ENCODE measurements around the gene MRPS25. TPM values are rescaled to one million over a fixed set of nuclear protein-coding genes. Genes with fewer than 3 reads are reported as not detected.

The MRPS25 gene
- total RNA-seq, 1 donor from 2014 or later = 141 TPM

DNA sequence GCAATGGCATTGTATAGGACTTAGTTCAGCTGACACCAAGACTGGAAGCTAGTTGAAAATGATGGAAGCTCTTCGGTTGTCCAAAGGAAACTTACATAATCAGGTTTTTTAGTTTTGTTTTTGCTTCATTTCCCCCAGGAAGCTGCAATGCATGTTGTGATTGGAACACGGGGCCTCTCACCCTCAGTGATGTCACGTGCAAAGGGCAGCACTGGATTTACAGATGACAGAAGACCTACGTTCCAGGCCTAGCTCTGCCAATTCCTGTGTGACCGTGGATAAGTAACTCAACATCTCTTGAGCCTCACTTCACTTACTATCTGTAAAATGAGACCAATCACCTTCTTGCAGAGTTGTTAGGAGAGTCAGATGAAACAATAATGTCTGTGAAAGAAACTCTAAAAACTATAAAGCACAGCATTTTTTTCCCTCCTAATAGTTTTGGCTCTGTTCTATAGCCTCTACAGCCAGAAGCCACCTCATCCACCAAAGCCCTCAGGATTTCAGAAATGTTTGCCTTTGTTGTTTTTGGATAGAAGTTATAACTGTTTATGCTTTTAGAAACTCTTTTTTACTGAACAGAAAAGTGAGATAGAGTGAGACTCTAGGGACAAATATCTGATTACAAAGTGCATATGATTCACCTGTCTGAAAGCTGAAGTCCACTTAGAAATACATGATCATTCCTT lies 29.2 kb upstream of the MRPS25 start:
- TF ChIP-seq CTCF (IDR thresholded peaks at IDR 0.05; ENCODE audit: partially characterized antibody, unreplicated experiment) = no peak
- H3K9me3 Mint-ChIP-seq (ENCODE audit: unreplicated experiment) = peaks cover 1% of the 10 kb centered on the region
- H3K27me3 Mint-ChIP-seq (ENCODE audit: unreplicated experiment) = peaks cover 1% of the 10 kb centered on the region
- H3K36me3 Mint-ChIP-seq (ENCODE audit: unreplicated experiment) = peaks cover 4% of the 10 kb centered on the region
- H3K4me3 Mint-ChIP-seq (ENCODE audit: unreplicated experiment) = no peak overlapping the region
- H3K4me1 Mint-ChIP-seq (ENCODE audit: low read depth, unreplicated experiment) = peaks cover 8% of the 10 kb centered on the region
- H3K27ac Mint-ChIP-seq (ENCODE audit: unreplicated experiment) = no peak overlapping the region
- DNase-seq = no peak

DNA sequence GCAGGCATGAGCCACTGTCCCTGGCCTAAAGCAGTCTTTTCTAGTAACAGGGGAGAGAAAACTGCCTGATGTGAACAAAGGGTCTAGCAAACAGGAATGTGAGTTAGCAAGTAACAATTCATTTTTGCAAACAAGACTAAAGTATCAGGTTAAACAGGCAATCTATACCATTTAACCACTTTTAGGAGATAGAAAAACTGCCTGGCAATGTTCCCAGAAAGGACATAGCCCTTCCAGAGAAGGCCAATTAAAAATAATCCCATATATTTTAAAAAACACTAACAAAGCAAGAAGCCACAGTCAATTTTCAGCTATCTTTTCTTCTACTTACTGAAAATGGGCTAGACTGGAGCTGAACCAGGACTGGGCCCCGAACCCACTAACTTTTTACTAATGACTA lies 27.6 kb upstream of the MRPS25 start:
- H3K4me3 Mint-ChIP-seq (ENCODE audit: unreplicated experiment) = no peak overlapping the region
- no peak overlapping the region for H3K27ac Mint-ChIP-seq (ENCODE audit: unreplicated experiment)
- peaks cover 4% of the 10 kb centered on the region for H3K36me3 Mint-ChIP-seq (ENCODE audit: unreplicated experiment)
- DNase-seq = no peak
- no peak for TF ChIP-seq CTCF (IDR thresholded peaks at IDR 0.05; ENCODE audit: partially characterized antibody, unreplicated experiment)
- H3K27me3 Mint-ChIP-seq (ENCODE audit: unreplicated experiment) = no peaks in the 10 kb centered on the region
- peaks cover 1% of the 10 kb centered on the region for H3K4me1 Mint-ChIP-seq (ENCODE audit: low read depth, unreplicated experiment)
- H3K9me3 Mint-ChIP-seq (ENCODE audit: unreplicated experiment) = peaks cover 1% of the 10 kb centered on the region

- no peak for DNase-seq
- no peaks in the 10 kb centered on the region for H3K4me1 Mint-ChIP-seq (ENCODE audit: low read depth, unreplicated experiment)
- peaks cover 1% of the 10 kb centered on the region for H3K9me3 Mint-ChIP-seq (ENCODE audit: unreplicated experiment)
- H3K4me3 Mint-ChIP-seq (ENCODE audit: unreplicated experiment) = no peak overlapping the region
- H3K27me3 Mint-ChIP-seq (ENCODE audit: unreplicated experiment) = no peaks in the 10 kb centered on the region
- no peak overlapping the region for H3K27ac Mint-ChIP-seq (ENCODE audit: unreplicated experiment)
- H3K36me3 Mint-ChIP-seq (ENCODE audit: unreplicated experiment) = peaks cover 4% of the 10 kb centered on the region
- TF ChIP-seq CTCF (IDR thresholded peaks at IDR 0.05; ENCODE audit: partially characterized antibody, unreplicated experiment) = no peak
Measured at GRCh38 chr3:15091575-15091974, 26.5 kb upstream of the MRPS25 start.

- Mint-ChIP-seq H3K36me3 (ENCODE audit: unreplicated experiment) (peaks cover 4% of the 10 kb centered on the region), H3K4me1 (ENCODE audit: low read depth, unreplicated experiment) (no peaks in the 10 kb centered on the region), H3K27ac (ENCODE audit: unreplicated experiment) (no peak overlapping the region), H3K4me3 (ENCODE audit: unreplicated experiment) (no peak overlapping the region), H3K9me3 (ENCODE audit: unreplicated experiment) (peaks cover 1% of the 10 kb centered on the region), H3K27me3 (ENCODE audit: unreplicated experiment) (no peaks in the 10 kb centered on the region)
- no peak for TF ChIP-seq CTCF (IDR thresholded peaks at IDR 0.05; ENCODE audit: partially characterized antibody, unreplicated experiment)
- DNase-seq = no peak
Measured at GRCh38 chr3:15089201-15089600, 24.1 kb upstream of the MRPS25 start.

DNA sequence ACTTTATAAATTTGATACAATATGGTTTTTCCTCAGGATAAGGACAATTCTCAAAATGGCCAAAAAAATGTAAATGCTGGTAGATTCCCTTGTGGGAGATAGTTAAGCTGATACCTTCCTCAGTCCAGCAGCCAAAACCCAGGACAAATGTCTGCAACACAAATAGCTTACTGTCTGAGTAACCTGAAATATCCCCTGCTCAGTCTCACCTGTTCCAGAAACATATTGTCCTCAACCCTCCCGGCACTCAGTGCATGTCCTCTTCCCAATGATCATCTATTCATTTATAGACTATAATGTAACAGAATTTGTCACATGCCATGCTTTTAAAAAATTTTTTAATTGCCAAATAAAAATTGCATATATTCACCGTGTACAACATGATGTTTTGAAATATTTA lies 21.6 kb upstream of the MRPS25 start:
- DNase-seq = no peak
- H3K27ac Mint-ChIP-seq (ENCODE audit: unreplicated experiment) = no peak overlapping the region
- H3K4me1 Mint-ChIP-seq (ENCODE audit: low read depth, unreplicated experiment) = no peaks in the 10 kb centered on the region
- H3K27me3 Mint-ChIP-seq (ENCODE audit: unreplicated experiment) = peaks cover 2% of the 10 kb centered on the region
- H3K9me3 Mint-ChIP-seq (ENCODE audit: unreplicated experiment) = peaks cover 1% of the 10 kb centered on the region
- H3K4me3 Mint-ChIP-seq (ENCODE audit: unreplicated experiment) = no peak overlapping the region
- no peak for TF ChIP-seq CTCF (IDR thresholded peaks at IDR 0.05; ENCODE audit: partially characterized antibody, unreplicated experiment)
- H3K36me3 Mint-ChIP-seq (ENCODE audit: unreplicated experiment) = peaks cover 9% of the 10 kb centered on the region

All from glutamatergic neuron (in vitro differentiated cells).